ENCODE measurements around the gene IRF1. TPM values are rescaled to one million over a fixed set of nuclear protein-coding genes. Genes with fewer than 3 reads are reported as not detected.

Gene IRF1
- total RNA-seq, 1 donor from 2014 or later, result 50.1 TPM

DNA sequence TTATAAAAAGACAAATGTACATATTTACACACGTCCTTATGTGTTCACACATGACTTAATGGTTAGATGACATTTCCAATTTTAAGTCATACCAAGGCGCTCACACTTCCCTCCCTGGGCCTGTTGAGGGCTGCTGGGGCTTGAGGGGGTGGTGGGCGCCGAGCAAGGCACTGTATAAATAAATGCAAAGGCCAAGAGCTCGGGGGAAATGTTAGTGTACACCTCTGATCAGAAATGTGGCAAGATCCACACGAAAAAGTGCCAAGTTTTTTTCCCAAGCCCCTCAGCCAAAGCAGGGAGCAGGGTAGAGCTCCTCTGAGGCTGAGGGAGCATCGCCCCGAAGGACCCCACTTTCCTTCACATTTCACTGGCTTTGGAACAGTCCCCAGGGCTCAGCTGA lies 7.5 kb downstream of the IRF1 start:
- Mint-ChIP-seq H3K4me1 (ENCODE audit: unreplicated experiment) (no peaks in the 10 kb centered on the region), H3K27me3 (no peaks in the 10 kb centered on the region), H3K9me3 (no peaks in the 10 kb centered on the region), H3K36me3 (peaks cover 14% of the 10 kb centered on the region), H3K27ac (no peak overlapping the region), H3K4me3 (no peak overlapping the region)
- DNase-seq (ENCODE audit: extremely low spot score, unreplicated experiment), result no peak
- TF ChIP-seq CTCF (conservative IDR thresholded peaks at IDR 0.05), result no peak

DNA sequence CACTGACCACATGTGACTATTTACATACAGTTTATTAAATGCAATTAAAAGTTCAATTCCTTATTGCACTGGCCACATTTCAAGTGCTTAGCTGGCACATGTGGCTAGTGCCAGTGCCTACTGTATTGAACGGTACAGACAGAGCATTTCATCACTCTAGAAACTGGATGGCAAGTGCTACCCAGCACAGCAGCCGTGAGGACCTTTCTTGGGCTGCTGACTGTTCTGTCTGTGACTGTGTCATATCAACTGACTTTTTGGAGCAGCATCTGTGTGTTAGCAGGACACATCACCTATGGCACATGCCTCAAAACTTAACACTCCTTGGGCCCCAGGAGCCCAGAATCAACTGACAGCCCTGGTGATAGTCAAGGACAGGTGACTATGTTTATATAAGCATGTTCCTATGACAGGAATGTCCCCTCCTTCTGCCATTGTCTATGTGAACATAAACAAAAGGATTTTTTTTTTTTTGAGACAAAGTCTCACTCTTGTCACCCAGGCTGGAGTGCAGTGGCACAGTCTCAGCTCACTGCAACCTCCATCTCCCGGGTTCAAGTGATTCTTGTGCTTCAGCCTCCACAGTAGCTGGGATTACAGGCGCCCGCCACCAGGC lies 8.9 kb downstream of the IRF1 start:
- Mint-ChIP-seq H3K36me3 (peaks cover 12% of the 10 kb centered on the region), H3K27me3 (no peaks in the 10 kb centered on the region), H3K4me1 (ENCODE audit: unreplicated experiment) (no peaks in the 10 kb centered on the region), H3K27ac (peak overlapping the region; percentile 48), H3K9me3 (no peaks in the 10 kb centered on the region), H3K4me3 (no peak overlapping the region)
- no peak for DNase-seq (ENCODE audit: extremely low spot score, unreplicated experiment)
- no peak for TF ChIP-seq CTCF (conservative IDR thresholded peaks at IDR 0.05)

GRCh38 chr5:132480893-132481595 lies 9.5 kb downstream of the IRF1 start:
- H3K27ac Mint-ChIP-seq, result peak overlapping the region; percentile 48
- H3K4me1 Mint-ChIP-seq (ENCODE audit: unreplicated experiment), result peaks cover 1% of the 10 kb centered on the region
- peaks cover 9% of the 10 kb centered on the region for H3K36me3 Mint-ChIP-seq
- DNase-seq (ENCODE audit: extremely low spot score, unreplicated experiment), result no peak
- no peaks in the 10 kb centered on the region for H3K27me3 Mint-ChIP-seq
- no peaks in the 10 kb centered on the region for H3K9me3 Mint-ChIP-seq
- TF ChIP-seq CTCF (conservative IDR thresholded peaks at IDR 0.05), result no peak
- no peak overlapping the region for H3K4me3 Mint-ChIP-seq

GRCh38 chr5:132480546-132480892 lies 10.1 kb downstream of the IRF1 start:
- no peak for TF ChIP-seq CTCF (conservative IDR thresholded peaks at IDR 0.05)
- H3K36me3 Mint-ChIP-seq, result peaks cover 9% of the 10 kb centered on the region
- no peak for DNase-seq (ENCODE audit: extremely low spot score, unreplicated experiment)
- H3K27ac Mint-ChIP-seq, result peak overlapping the region; percentile 56
- no peak overlapping the region for H3K4me3 Mint-ChIP-seq
- H3K4me1 Mint-ChIP-seq (ENCODE audit: unreplicated experiment), result peaks cover 6% of the 10 kb centered on the region
- H3K9me3 Mint-ChIP-seq, result no peaks in the 10 kb centered on the region
- H3K27me3 Mint-ChIP-seq, result no peaks in the 10 kb centered on the region

- H3K36me3 Mint-ChIP-seq, result peaks cover 9% of the 10 kb centered on the region
- H3K27me3 Mint-ChIP-seq, result no peaks in the 10 kb centered on the region
- no peaks in the 10 kb centered on the region for H3K9me3 Mint-ChIP-seq
- H3K27ac Mint-ChIP-seq, result peak overlapping the region; percentile 56
- no peak for DNase-seq (ENCODE audit: extremely low spot score, unreplicated experiment)
- H3K4me1 Mint-ChIP-seq (ENCODE audit: unreplicated experiment), result peaks cover 8% of the 10 kb centered on the region
- no peak overlapping the region for H3K4me3 Mint-ChIP-seq
- peak; percentile 26 for TF ChIP-seq CTCF (conservative IDR thresholded peaks at IDR 0.05)
These were observed 10.5 kb downstream of the IRF1 start for GRCh38 chr5:132480042-132480441.
